K562 (cell line): Measurements from ENCODE around the gene ZBTB33.

ENCODE experiments used
- CTCF ChIP-seq, 3 experiments: IDR thresholded peaks in 2 of 3; conservative IDR thresholded peaks in 1 of 3; 2 replicates each; pipeline ENCODE4 v1.5.1; 2011 to 2012; ENCODE audit warnings: low read length in 3 of 3, mild to moderate bottlenecking in 3 of 3, control low read depth in 2 of 3, improper control_type of control experiment in 1 of 3, inconsistent platforms in 1 of 3, low read depth in 1 of 3, mixed read lengths in 1 of 3, moderate library complexity in 1 of 3; ENCODE audit not compliant: insufficient read depth in 2 of 3
- NR2C2 ChIP-seq, 2 experiments: fragments of 200-800 bp in 1 of 2; sonication (Bioruptor generic) in 1 of 2; sonication (generic) in 1 of 2; formaldehyde crosslinking in 1 of 2; IDR thresholded peaks; 2 replicates each; pipeline versions ENCODE4 v1.6.1 to v1.8.0; 2016 to 2022; ENCODE audit warnings: mild to moderate bottlenecking in 1 of 2, missing compliant biosample characterization in 1 of 2, missing genetic modification characterization in 1 of 2, missing genetic modification reagents in 1 of 2
- SMARCC2 ChIP-seq: fragments of 450-650 bp; IDR thresholded peaks from 2 replicates; pipeline ENCODE4 v1.6.1; 2017; ENCODE audit warnings: antibody characterized with exemption, moderate library complexity, mild to moderate bottlenecking, low read depth
- SNAPC5 ChIP-seq: fragments of 250-450 bp; sonication (Bioruptor Pico); IDR thresholded peaks from 2 replicates; pipeline ENCODE4 v1.8.0; 2021; ENCODE audit warnings: moderate library complexity, mild to moderate bottlenecking, inconsistent platforms
- ZNF407 ChIP-seq: fragments of 450-650 bp; IDR thresholded peaks from 2 replicates; pipeline ENCODE4 v1.6.1; 2016; ENCODE audit warnings: low read depth

- TF ChIP-seq ZNF407 (no peak), CTCF (IDR thresholded peaks at IDR 0.05 in 2 of 3, conservative IDR thresholded peaks at IDR 0.05 in 1 of 3; ENCODE audit: insufficient read depth in 2 of 3, low read depth in 1 of 3, low read length in 3 of 3) (no peak), SMARCC2 (no peak), SNAPC5 (CRISPR knock-in tag) (no peak), NR2C2 (CRISPR knock-in tag; IDR thresholded peaks at IDR 0.05) (no peak), NR2C2 (tag; IDR thresholded peaks at IDR 0.05) (no peak)
These were observed 3.2 kb downstream of the ZBTB33 start for GRCh38 chrX:120253784-120254183.
